GM21825 (cell line): ENCODE results near the gene GABRP.

Experiments used
- ATAC-seq: cut with Tn5 transposase; IDR thresholded peaks from one replicate; pipeline ENCODE4 v1.9.1; 2021; ENCODE audit warnings: mild to moderate bottlenecking, moderate library complexity; ENCODE audit not compliant: unreplicated experiment

GABRP gene, protein sequence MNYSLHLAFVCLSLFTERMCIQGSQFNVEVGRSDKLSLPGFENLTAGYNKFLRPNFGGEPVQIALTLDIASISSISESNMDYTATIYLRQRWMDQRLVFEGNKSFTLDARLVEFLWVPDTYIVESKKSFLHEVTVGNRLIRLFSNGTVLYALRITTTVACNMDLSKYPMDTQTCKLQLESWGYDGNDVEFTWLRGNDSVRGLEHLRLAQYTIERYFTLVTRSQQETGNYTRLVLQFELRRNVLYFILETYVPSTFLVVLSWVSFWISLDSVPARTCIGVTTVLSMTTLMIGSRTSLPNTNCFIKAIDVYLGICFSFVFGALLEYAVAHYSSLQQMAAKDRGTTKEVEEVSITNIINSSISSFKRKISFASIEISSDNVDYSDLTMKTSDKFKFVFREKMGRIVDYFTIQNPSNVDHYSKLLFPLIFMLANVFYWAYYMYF

GRCh38 chr5:170783498-170784247 is at the start of gene GABRP:
Gene GABRP, plus strand, starts transcription at chr5:170783725. Its CDS starts 4,891 bp downstream, at chr5:170788616.
- no peak for ATAC-seq

GRCh38 chr5:170736966-170737365 is 46.6 kb upstream of the GABRP start:
- ATAC-seq: no peak

GRCh38 chr5:170737591-170737990 is 45.9 kb upstream of the GABRP start:
- no peak for ATAC-seq

DNA sequence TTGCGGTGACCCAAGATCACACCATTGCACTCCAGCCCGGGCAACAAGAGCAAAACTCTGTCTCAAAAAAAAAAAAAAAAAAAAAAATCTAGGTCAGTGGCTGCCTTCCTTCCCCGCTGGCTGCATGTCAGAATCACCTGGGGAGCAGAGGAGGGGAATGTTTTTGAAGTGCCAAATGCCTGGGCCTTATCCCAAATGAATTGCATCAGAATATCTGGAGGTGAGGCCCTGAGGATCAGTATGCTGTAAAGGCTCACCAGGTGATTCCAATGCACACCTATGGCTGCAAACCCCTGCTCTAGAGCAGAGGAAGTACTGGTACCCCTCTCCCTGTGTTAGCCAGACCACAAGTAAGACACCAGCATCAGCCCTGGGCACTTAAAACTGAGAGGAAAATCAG is 44.7 kb upstream of the GABRP start:
- no peak for ATAC-seq

- no peak for ATAC-seq
Measured at GRCh38 chr5:170739446-170739845, 44.1 kb upstream of the GABRP start.

GRCh38 chr5:170740551-170741205 is 42.8 kb upstream of the GABRP start:
- ATAC-seq: no peak

GRCh38 chr5:170741801-170742200 is 41.7 kb upstream of the GABRP start:
- no peak for ATAC-seq

- ATAC-seq: no peak
Measured at GRCh38 chr5:170743876-170744212, 39.7 kb upstream of the GABRP start.

DNA sequence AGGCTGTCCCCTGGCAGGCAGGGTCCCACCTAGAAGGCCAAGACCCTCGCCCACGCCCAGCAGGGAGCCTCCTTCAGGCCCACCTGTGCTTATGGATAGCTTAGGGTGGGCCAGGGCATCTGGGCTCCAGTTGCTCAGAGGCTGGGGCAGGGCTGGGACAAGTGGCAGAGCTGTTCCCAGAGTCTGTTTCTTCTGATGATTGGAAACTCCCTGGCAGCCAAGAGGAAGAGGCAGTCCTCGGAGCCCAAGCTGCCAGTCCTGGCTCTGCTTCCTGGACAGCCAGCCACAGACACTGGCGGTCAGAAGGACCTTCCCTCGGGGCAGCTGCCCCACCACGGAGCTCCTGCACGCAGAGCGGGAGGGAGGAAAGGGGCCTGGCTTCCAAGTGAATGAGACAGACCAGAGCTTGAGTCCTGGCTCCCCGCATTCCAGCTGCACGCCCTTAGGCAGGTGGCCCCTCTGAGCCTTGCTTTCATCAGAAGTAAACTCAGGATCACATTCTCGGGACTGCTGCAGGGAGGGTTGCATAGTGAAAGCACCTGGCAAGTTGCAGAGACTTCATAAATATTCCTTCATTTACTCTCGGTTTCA is 37.9 kb upstream of the GABRP start:
- ATAC-seq: no peak

DNA sequence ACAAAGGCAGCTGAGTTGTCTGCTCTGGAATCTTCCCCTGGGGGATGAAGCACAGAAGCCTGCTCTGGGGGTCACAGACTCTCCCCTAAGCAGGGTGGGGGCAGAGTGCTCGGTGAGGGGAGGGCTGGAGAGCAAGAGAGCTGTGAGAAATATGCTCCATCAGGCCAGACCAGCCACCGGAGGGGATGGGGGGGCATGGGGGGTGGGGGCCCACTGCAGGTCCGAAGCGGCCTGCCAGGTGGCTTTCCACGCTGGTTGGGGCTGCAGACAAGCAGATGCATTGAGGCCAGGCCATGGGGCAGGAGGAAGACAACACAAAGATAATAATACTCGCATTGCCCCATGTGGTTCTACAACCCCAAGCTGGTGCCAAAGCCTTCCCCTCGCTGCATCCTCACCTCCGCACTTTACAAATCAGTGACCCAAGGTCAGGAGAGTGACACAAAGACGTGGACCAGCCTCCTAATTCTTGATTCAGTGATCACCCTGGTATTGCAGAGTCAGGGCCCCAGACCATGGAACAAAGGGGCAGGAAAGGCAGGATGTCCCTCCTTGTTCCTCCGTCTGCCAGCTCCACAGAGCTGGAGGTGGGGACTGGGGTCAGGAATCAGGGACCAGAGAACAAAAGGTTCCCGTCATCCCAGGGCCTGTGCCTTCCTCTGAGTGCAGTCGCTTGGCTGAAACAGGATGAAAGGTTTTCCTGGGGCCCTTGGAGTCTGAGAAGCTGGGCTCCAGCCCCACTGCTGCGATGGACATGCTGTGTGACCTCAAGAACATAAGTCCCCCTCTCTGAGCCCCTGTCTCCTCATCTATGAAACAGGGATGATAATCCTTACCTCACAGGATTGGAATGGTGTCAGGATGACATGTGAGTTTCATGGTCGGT is 37.2 kb upstream of the GABRP start:
- ATAC-seq: no peak

DNA sequence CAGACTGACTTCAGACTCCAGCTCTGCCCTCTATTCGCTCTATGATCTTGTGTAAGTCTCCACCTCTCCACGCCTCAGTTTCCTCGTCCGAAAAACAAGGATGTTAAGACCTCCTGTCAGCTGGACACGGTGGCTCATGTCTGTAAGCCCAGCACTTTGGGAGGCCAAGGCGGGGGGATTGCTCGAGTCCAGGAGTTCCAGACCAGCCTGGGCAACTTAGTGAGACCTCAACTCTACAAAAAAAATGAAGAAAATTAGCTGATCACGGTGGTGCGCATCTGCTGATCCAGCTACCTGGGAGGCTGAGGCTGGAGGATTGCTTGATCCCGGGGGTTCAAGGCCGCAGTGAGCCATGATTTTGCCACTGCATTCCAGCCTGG is 36.6 kb upstream of the GABRP start:
- no peak for ATAC-seq

DNA sequence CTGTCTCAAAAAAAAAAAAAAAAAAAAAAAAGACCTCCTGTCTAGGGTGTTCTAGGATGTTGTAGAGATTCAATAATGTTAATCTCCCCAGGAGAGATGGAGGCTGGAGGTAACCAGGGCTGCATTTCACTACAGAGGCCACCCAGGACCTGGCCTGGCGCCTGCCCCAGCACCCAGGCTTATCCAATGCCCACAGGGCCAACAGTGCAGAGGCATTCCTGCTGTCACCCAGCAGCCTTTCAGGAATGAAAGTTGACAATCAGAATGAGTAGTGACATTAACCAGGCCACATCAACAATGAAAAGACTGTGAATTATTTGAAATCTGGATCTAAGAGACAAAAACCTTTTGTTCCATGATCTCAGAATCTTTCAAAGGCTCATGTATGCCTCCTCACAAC is 36.2 kb upstream of the GABRP start:
- no peak for ATAC-seq

- no peak for ATAC-seq
Measured at GRCh38 chr5:170747851-170748250, 35.7 kb upstream of the GABRP start.

DNA sequence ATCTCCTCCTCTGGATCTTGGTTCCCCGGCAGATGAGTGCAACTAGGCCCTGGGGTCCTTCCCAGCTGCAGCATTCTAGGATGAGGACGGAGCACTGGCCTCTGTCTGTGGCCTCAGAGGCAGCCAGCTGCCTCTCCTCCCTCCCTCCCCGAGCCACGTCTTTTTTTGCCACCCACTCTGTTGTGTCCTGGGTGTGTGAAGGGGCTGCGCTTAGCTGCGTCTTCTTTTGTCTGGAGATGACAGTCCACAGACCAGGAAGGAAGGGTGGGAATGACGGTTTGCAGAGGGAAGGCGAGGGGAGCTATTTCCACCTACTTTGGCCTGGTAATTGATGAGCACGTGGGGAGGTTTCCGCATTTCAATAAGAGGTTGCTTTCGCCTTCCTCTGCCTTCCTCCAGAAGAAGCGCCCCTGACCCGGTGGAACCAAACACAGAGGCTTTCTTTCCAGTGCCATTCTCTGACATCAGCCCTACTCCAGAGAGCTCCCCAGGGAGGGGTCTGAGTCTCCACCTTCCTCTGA is 34.5 kb upstream of the GABRP start:
- ATAC-seq: no peak

GRCh38 chr5:170749911-170750431 is 33.6 kb upstream of the GABRP start:
- ATAC-seq: no peak

DNA sequence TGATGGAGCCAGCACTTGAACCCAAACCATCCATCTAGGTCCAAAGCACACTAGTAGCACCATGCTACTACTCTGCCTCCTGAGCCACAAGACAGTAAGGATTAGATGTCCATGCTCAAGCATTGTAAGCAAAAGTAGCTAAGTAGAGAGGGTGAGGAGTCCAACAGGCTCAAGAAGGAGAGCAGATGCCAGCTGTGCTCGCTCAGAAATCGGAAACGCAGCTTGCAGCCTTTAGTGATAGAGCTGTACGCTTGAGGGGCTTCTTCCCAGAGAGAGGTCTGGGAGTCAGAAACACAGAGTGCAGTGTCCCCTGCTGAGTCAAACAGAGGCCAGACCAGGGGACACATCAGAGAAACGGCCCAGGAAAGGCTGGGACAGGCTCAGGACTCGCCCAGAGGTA is 32.7 kb upstream of the GABRP start:
- ATAC-seq: no peak

DNA sequence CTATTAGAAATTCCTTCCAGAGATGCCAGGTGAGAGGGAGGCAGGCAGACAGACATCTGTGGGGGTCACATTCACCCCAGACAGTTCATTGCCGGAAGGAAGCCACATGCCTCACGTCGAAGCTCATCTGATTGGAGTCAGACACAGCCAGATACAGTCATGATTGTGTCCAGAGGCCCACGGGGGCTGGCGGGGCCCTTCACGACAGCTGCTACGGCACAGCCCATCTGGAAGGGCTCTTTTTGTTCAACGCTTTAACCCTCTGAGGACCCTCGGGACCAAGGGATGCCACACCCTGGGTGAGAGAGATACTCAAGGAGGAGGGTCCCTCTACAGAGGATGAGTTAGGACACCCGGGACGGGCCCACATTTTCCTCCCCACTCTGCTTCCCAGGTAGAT is 31.9 kb upstream of the GABRP start:
- ATAC-seq: no peak

DNA sequence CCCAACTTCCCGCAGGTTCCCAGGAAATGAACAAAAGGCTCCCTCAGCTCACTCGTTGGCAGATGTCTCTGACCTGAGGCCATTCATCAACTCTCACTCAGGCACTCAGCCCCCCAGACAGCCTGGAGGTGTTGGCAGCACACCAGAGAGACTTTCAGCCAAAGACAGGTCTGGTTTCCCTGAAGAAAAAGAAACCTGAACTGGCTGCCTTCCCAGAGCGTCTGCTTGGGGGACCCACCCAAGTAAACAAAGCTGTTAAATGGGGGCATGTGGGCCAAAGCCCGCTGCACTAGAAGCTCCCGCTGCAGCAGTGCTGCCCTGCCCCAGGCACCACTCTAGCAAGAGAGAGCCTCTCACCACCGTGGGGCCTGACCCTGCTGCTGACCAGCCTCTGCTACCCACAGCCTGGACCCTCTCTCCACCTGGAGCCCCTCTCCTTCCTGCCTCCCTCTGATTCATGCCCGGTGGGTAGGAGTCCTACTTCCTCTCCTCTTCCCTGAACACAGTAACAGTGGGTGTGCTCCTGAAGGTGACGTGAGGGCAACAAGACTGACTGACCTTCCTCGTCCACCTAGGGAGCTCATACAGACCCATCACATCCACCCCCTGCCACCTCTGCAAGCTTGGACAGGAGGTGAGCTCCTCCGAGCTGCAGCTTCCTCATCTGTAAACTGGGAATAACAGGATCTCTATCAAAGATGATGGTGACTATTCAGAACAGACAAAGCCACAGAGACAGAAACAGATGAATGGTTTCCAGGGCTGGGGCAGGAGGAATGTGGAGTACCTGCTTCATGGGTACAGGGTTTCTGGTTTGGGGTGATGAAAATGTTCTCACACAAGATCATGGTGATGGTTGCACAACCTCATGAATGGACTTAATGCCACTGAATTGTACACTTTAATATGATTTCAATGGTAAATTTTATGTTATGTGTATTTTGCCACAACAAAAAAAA is 31.0 kb upstream of the GABRP start:
- ATAC-seq: no peak

DNA sequence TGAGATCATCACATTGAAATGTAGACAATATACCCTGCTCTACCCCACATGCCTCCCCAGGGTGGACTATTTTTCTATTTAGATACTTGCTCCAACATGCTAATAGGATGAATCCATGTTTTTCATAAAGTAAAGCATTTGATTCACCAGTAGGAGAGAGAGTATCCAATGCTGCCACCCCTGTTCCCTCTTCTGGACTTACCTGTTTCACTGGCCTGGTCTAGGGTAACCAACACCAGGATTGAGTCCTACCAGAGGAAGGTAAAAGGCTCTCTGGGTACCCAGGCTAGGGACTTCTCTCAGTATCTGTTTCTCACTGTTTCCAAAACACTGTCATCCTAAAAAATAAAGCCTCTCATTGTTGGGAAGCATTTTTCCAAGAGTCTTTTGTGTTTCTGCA is 30.2 kb upstream of the GABRP start:
- no peak for ATAC-seq
